Upper lobe of left lung (tissue), 6 donors: ENCODE results near the gene LRP1. TPM values are rescaled to one million over a fixed set of nuclear protein-coding genes. Genes with fewer than 3 reads are reported as not detected.

Experiments
- ATAC-seq, 2 donors: fragments of 200-7000 bp; cut with Tn5 transposase; one replicate each; pipeline ENCODE4 v1.9.1; 2022; ENCODE audit warnings: mild to moderate bottlenecking in 2 of 2, moderate library complexity in 2 of 2; ENCODE audit not compliant: low FRiP score in 2 of 2
- DNase-seq, 2 donors: peaks; one replicate each; pipeline ENCODE4 v3.0.0-alpha.2; 2019 to 2020
- H3K27ac ChIP-seq, 4 donors: fragments of 200-600 bp; sonication (generic); one replicate each; pipeline ENCODE4 v1.5.1; 2016 to 2019
- H3K27me3 ChIP-seq, 4 donors: fragments of 200-600 bp; sonication (generic); one replicate each; pipeline ENCODE4 v1.5.1; 2017 to 2019
- H3K36me3 ChIP-seq, 4 donors: fragments of 200-600 bp; sonication (generic); one replicate each; pipeline ENCODE4 v1.5.1; 2016 to 2019
- H3K4me1 ChIP-seq, 4 donors: fragments of 200-600 bp; sonication (generic); one replicate each; pipeline ENCODE4 v1.5.1; 2018 to 2019
- H3K4me3 ChIP-seq, 4 donors: fragments of 200-600 bp; sonication (generic); one replicate each; pipeline ENCODE4 v1.5.1; 2017 to 2019; ENCODE audit warnings: mild to moderate bottlenecking in 2 of 4, moderate library complexity in 1 of 4
- H3K9me3 ChIP-seq, 4 donors: fragments of 200-600 bp; sonication (generic); one replicate each; pipeline ENCODE4 v1.5.1; 2018 to 2019
- EP300 ChIP-seq, 4 donors: sonication (generic); formaldehyde crosslinking; IDR thresholded peaks; one replicate each; pipeline ENCODE4 v1.5.1; 2017; ENCODE audit warnings: antibody characterized with exemption in 4 of 4, control low read depth in 2 of 4
- POLR2A ChIP-seq, 4 donors: fragments of 450-650 bp; IDR thresholded peaks; one replicate each; pipeline ENCODE4 v1.5.1; 2016 to 2017; ENCODE audit warnings: antibody characterized with exemption in 4 of 4, mild to moderate bottlenecking in 2 of 4
- POLR2AphosphoS5 ChIP-seq, 2 donors: sonication (generic); formaldehyde crosslinking; IDR thresholded peaks; one replicate each; pipeline ENCODE4 v1.5.1; 2017; ENCODE audit warnings: antibody characterized with exemption in 2 of 2
- WGBS, 2 donors: methylation state at CpG; one replicate each; pipeline ENCODE4 v1.1.5; 2017 to 2018; 5-methylcytosine and 5-hydroxymethylcytosine counted together
- total RNA-seq, 6 donors: library from RNA; depleted of rRNA in 4 of 6; stranded (reverse); fragments of >200 nt in 4 of 6; gene quantifications; one replicate each; pipeline versions ENCODE4 v1.1.0 to v1.2.1, GENCODE V29; 2016 to 2021
- TF ChIP-seq, protein P1 (sequence below), 6 experiments: fragments of 450-650 bp in 4 of 6; fragments of 200-600 bp in 2 of 6; sonication (generic) in 2 of 6; IDR thresholded peaks; one replicate each; pipeline ENCODE4 v1.5.1; 2016 to 2019; ENCODE audit warnings: antibody characterized with exemption in 6 of 6
- donor health status: DM: no; HTN: no; CAD: no; lungs with moderate emphysema.
- donor health status: DM: no; HTN: yes; CAD: no; lungs with severe emphysema.

The LRP1 gene
- total RNA-seq, 6 donors from 2014 or later: 137 to 504 (median 308) TPM

DNA sequence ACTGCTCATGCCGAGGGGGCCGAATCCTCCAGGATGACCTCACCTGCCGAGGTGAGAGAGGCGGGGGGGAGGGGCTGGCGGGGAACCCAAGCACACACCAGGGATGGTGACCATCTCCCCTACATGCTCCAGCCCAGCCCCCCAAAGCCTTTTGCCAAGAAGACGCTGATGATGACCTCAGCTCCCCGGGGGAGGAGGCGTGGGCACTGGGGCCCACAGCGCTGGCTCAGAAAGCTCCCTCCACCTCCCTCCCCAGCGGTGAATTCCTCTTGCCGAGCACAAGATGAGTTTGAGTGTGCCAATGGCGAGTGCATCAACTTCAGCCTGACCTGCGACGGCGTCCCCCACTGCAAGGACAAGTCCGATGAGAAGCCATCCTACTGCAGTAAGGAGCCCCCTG, 64.6 kb downstream of the LRP1 start:
- TF ChIP-seq EP300 (IDR thresholded peaks at IDR 0.05): no peak
- no peak for TF ChIP-seq POLR2AphosphoS5 (IDR thresholded peaks at IDR 0.05)
- no peak for TF ChIP-seq POLR2A (IDR thresholded peaks at IDR 0.05)
- TF ChIP-seq, protein P1, sequence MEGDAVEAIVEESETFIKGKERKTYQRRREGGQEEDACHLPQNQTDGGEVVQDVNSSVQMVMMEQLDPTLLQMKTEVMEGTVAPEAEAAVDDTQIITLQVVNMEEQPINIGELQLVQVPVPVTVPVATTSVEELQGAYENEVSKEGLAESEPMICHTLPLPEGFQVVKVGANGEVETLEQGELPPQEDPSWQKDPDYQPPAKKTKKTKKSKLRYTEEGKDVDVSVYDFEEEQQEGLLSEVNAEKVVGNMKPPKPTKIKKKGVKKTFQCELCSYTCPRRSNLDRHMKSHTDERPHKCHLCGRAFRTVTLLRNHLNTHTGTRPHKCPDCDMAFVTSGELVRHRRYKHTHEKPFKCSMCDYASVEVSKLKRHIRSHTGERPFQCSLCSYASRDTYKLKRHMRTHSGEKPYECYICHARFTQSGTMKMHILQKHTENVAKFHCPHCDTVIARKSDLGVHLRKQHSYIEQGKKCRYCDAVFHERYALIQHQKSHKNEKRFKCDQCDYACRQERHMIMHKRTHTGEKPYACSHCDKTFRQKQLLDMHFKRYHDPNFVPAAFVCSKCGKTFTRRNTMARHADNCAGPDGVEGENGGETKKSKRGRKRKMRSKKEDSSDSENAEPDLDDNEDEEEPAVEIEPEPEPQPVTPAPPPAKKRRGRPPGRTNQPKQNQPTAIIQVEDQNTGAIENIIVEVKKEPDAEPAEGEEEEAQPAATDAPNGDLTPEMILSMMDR (IDR thresholded peaks at IDR 0.05): no peak
- 93 to 100% methylated on average over 6 to 16 of the region's 16 CpGs for WGBS, 2 donors

DNA sequence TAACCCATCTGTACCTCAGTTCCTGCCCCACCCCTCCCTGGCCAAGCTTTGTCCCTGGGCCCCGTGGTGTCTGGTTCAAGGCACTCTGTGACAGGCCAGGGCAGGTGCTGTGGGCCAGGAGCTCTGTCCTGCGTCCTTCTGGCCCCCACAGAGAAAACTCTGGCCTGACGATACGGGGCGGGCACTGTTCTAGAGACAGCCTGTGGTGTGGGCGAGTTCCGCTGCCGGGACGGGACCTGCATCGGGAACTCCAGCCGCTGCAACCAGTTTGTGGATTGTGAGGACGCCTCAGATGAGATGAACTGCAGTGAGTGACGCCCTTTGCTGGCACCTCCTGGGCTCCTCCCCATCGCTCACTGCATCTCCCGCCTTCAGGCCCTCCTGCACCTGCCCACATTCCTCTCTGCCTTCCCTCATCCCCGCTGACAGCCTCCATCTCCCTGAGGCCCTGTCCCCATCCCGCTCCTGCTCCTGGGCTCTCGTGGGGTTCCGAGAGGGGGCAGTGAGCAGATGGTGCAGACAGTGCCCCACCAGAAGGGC, 65.5 kb downstream of the LRP1 start:
- DNase-seq: peak in 1 of 2 donors; percentile 52
- Histone ChIP-seq H3K9me3 (no peaks in the 10 kb centered on the region), H3K36me3 (peaks cover 5 to 94% (median 77%) of the 10 kb centered on the region in 4 donors), H3K27me3 (no peaks in the 10 kb centered on the region), H3K4me1 (peaks cover 3 to 14% (median 9%) of the 10 kb centered on the region in 4 donors), H3K27ac (no peak overlapping the region), H3K4me3 (no peak overlapping the region)
- WGBS, 2 donors: 93 to 95% methylated on average over 14 to 19 of the region's 19 CpGs
- no peak for ATAC-seq
- TF ChIP-seq EP300 (IDR thresholded peaks at IDR 0.05): no peak
- no peak for TF ChIP-seq POLR2A (IDR thresholded peaks at IDR 0.05)

More for the DNA sequence above, 64.6 kb downstream of the LRP1 start:
- H3K27me3 ChIP-seq: no peaks in the 10 kb centered on the region
- ATAC-seq (no peak), DNase-seq (peak in 1 of 2 donors; percentile 68)
- no peaks in the 10 kb centered on the region for H3K9me3 ChIP-seq
- H3K4me3 ChIP-seq: no peak overlapping the region
- no peak overlapping the region for H3K27ac ChIP-seq
- H3K36me3 ChIP-seq: peaks cover 5 to 94% (median 76%) of the 10 kb centered on the region in 4 donors
- H3K4me1 ChIP-seq: peaks cover 3 to 14% (median 9%) of the 10 kb centered on the region in 4 donors

DNA sequence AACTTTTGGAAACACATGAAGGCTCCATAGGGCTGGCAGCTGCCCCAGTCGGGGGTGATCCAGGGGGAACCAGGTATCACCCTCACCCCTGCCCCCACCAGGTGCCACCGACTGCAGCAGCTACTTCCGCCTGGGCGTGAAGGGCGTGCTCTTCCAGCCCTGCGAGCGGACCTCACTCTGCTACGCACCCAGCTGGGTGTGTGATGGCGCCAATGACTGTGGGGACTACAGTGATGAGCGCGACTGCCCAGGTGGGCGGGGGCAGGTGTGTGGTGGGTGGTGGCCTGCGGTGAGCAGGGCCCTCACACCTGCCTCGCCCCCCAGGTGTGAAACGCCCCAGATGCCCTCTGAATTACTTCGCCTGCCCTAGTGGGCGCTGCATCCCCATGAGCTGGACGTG, 66.0 kb downstream of the LRP1 start:
- DNase-seq (peak in 1 of 2 donors; percentile 64), ATAC-seq (no peak)
- 71 to 92% methylated on average over 1 to 18 of the region's 18 CpGs for WGBS, 2 donors
- H3K4me1 ChIP-seq: peaks cover 3 to 14% (median 9%) of the 10 kb centered on the region in 4 donors
- TF ChIP-seq, protein P1 (IDR thresholded peaks at IDR 0.05): no peak
- TF ChIP-seq POLR2A (IDR thresholded peaks at IDR 0.05): no peak
- no peak for TF ChIP-seq POLR2AphosphoS5 (IDR thresholded peaks at IDR 0.05)
- no peak for TF ChIP-seq EP300 (IDR thresholded peaks at IDR 0.05)
- H3K36me3 ChIP-seq: peaks cover 5 to 94% (median 79%) of the 10 kb centered on the region in 4 donors
- no peak overlapping the region for H3K27ac ChIP-seq
- H3K4me3 ChIP-seq: no peak overlapping the region
- H3K27me3 ChIP-seq: no peaks in the 10 kb centered on the region
- H3K9me3 ChIP-seq: no peaks in the 10 kb centered on the region

DNA sequence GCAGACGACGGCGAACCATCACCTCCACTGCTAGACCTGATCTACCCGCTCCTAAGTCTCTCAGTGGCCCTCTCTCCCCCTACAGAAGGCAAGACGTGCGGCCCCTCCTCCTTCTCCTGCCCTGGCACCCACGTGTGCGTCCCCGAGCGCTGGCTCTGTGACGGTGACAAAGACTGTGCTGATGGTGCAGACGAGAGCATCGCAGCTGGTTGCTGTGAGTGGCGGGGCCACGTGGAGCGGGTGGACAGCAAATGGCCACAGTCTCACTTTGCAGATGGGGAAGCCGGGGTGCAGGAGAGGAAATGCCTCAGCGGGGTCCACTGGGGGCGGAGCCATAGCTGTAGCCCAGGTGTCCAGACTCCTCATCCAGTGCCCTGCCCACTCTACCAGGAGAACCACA, 66.9 kb downstream of the LRP1 start:
- DNase-seq (no peak), ATAC-seq (no peak)
- Histone ChIP-seq H3K27me3 (no peaks in the 10 kb centered on the region), H3K4me3 (no peak overlapping the region), H3K9me3 (no peaks in the 10 kb centered on the region), H3K4me1 (peaks cover 3 to 7% (median 4%) of the 10 kb centered on the region in 4 donors), H3K27ac (no peak overlapping the region), H3K36me3 (peaks cover 8 to 100% (median 83%) of the 10 kb centered on the region in 4 donors)
- WGBS, 2 donors: 92 to 93% methylated on average over 16 to 17 of the region's 19 CpGs
- TF ChIP-seq POLR2A (IDR thresholded peaks at IDR 0.05) (no peak), EP300 (IDR thresholded peaks at IDR 0.05) (no peak), POLR2AphosphoS5 (IDR thresholded peaks at IDR 0.05) (no peak)
- TF ChIP-seq, protein P1 (IDR thresholded peaks at IDR 0.05): no peak

DNA sequence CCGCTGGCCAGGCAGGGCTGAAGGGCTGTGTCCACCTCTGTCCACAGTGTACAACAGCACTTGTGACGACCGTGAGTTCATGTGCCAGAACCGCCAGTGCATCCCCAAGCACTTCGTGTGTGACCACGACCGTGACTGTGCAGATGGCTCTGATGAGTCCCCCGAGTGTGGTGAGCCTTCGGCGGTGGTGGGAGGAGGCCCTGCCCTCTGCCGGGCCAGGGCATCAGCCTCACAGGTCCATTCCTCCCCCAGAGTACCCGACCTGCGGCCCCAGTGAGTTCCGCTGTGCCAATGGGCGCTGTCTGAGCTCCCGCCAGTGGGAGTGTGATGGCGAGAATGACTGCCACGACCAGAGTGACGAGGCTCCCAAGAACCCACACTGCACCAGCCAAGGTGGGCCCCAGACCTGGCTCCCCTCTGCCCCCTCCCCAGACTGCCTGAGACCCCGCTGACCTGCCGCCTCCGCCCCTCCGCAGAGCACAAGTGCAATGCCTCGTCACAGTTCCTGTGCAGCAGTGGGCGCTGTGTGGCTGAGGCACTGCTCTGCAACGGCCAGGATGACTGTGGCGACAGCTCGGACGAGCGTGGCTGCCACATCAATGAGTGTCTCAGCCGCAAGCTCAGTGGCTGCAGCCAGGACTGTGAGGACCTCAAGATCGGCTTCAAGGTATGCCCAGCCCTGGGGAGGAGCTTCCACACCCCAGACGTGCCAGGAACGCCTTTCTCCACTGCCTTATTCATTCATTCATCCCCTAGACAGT, 67.5 kb downstream of the LRP1 start:
- Histone ChIP-seq H3K36me3 (peaks cover 8 to 100% (median 83%) of the 10 kb centered on the region in 4 donors), H3K4me3 (no peak overlapping the region), H3K9me3 (no peaks in the 10 kb centered on the region), H3K27ac (no peak overlapping the region), H3K4me1 (peaks cover 0 to under 1% (median 0%) of the 10 kb centered on the region in 4 donors), H3K27me3 (no peaks in the 10 kb centered on the region)
- WGBS, 2 donors: 70 to 84% methylated on average over 3 to 34 of the region's 34 CpGs
- DNase-seq (peak in 1 of 2 donors; percentile 72), ATAC-seq (no peak)
- TF ChIP-seq, protein P1 (IDR thresholded peaks at IDR 0.05): no peak
- TF ChIP-seq POLR2A (IDR thresholded peaks at IDR 0.05) (no peak), POLR2AphosphoS5 (IDR thresholded peaks at IDR 0.05) (no peak), EP300 (IDR thresholded peaks at IDR 0.05) (no peak)
